ENCODE measurements around the gene EEF1G.

EEF1G gene

GRCh38 chr11:62538470-62539237 is 35.0 kb downstream of the EEF1G start:
- no peak for DNase-seq

- no peak for DNase-seq
Measured at GRCh38 chr11:62536301-62536957, 37.3 kb downstream of the EEF1G start.

DNA sequence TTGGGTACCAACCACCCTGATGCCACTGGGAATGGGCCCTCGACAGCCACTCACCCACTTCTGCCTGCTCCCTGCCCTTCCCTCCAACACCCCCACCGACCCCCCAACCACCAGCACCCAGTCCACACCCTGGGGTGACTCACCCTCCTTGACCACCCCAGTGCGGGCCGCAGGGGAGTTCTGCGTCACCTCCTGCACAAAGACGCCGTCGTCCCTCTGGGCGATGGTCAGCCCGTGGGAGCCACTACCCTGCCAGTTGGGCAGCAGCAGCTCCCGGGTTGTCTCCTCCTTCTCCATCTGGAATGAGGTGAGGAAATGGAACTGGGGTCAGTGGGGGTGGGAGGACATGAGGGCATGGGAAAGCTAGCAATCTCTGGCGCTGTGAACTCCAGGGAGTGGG is 37.9 kb downstream of the EEF1G start:
- no peak for DNase-seq

DNA sequence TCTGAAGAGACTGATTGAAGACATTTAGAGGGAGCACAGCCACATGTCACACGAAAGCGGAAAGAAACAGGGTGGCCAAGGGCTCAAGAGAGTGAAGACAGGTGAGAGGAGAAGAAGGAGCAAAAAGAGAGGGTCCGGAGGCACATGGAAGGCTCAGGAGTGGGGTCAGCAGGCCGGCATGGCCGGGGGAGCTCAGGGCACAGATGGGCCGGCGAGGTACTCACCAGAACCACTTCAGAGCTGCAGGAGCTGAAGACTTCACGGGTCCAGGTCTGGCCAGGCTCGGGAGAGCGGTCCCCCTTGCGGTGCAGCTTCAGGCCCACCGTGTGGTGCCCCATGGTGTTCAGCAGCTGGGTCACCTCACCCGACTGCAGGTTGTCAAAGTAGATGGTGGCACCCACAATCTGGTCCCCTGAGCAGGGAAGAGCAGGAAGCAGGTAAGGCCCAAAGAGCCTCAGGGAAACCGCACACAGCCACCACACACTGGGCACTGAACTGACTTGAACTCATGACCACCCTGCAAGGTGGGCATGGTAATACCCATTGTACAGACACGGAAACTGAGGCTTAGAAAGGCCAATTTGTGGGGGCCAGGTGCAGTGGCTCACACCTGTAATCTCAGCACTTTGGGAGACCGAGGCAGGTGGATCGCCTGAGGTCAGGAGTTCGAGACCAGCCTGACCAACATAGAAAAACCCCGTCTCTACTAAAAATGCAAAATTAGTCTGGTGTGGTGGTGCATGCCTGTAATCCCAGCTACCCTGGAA is 38.7 kb downstream of the EEF1G start:
- DNase-seq = no peak

DNA sequence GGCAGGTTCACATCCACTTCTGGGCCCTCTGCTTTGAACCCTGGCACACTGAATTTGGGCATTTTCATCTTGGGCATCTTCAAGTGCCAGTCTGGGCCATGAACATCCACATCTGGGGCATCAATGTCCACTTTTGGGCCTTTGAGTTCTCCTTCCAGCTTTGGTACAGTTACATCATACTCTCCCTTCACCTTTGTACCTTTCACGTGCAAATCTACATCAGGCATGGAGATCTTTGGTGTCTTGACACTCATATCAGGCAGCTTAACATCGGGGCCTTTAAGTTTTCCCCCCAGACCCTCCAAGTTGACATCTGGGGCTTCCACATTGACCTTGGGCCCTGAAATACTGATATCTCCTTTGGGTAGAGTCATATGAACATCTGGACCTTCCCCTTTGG is 41.6 kb downstream of the EEF1G start:
- DNase-seq = no peak

- no peak for DNase-seq
Measured at GRCh38 chr11:62516736-62517371, 56.8 kb downstream of the EEF1G start.

DNA sequence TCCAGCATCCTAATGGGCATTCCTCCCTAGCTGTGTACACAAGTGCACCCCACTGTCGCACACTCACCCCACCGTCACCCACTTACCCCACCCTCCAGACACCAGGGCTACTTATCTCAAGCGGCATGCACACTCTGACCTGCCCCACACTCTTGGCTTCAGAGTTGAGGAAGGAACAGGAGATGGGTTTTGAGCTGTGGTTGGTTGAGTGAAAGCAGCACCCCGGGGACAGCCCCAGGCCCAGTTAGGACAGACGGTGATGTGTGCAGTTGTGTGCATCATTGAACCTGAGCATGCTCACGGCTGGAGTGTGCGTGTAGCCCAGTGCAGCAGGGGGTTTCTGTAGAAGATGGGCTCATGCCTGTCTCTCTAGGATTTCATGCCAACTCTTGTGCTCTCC is 59.5 kb downstream of the EEF1G start:
- no peak for DNase-seq

GRCh38 chr11:62513626-62514025 is 60.1 kb downstream of the EEF1G start:
- no peak for DNase-seq

- no peak for DNase-seq
Measured at GRCh38 chr11:62512961-62513360, 60.7 kb downstream of the EEF1G start.
